OCI-LY1 (cell line): ENCODE results near the gene PKDCC.

Experiments
- H2AFZ ChIP-seq: fragments of 200-600 bp; sonication (generic), shearing (Covaris generic); 2 replicates; pipeline ENCODE4 v1.6.0; 2014; ENCODE audit warnings: antibody characterized with exemption, mild to moderate bottlenecking, low read length
- H3F3A ChIP-seq: fragments of 200-600 bp; sonication (generic), shearing (Covaris generic); 2 replicates; pipeline ENCODE4 v1.6.0; 2014; ENCODE audit warnings: mild to moderate bottlenecking, antibody characterized with exemption, low read length, moderate library complexity; ENCODE audit not compliant: insufficient read depth
- H3K27ac ChIP-seq: fragments of 200-600 bp; sonication (generic); 2 replicates; pipeline ENCODE4 v1.5.1; 2014; ENCODE audit warnings: low read length, mixed run types, mild to moderate bottlenecking, low read depth; ENCODE audit not compliant: poor library complexity, severe bottlenecking
- H3K27me3 ChIP-seq: fragments of 200-600 bp; sonication (generic); 2 replicates; pipeline ENCODE4 v1.6.0; 2014; ENCODE audit warnings: antibody characterized with exemption, mild to moderate bottlenecking, low read length, moderate library complexity; ENCODE audit not compliant: insufficient read depth
- H3K36me3 ChIP-seq: fragments of 200-600 bp; sonication (generic); 2 replicates; pipeline ENCODE4 v1.6.1; 2014; ENCODE audit warnings: mild to moderate bottlenecking, antibody characterized with exemption, low read length, moderate library complexity, mixed read lengths; ENCODE audit not compliant: insufficient read depth
- H3K4me1 ChIP-seq: fragments of 200-600 bp; sonication (generic); 2 replicates; pipeline ENCODE4 v1.5.1; 2014; ENCODE audit warnings: mild to moderate bottlenecking, low read length, moderate library complexity; ENCODE audit not compliant: insufficient read depth, severe bottlenecking
- H3K4me2 ChIP-seq: fragments of 200-600 bp; sonication (generic), shearing (Covaris generic); 2 replicates; pipeline ENCODE4 v1.6.1; 2014; ENCODE audit warnings: low read length
- H3K4me3 ChIP-seq: fragments of 200-600 bp; sonication (generic); 2 replicates; pipeline ENCODE4 v1.5.1; 2014; ENCODE audit warnings: low read length, low read depth, mild to moderate bottlenecking, mixed read lengths; ENCODE audit not compliant: poor library complexity, severe bottlenecking
- H3K79me2 ChIP-seq: fragments of 200-600 bp; shearing (Covaris generic); 2 replicates; pipeline ENCODE4 v1.6.1; 2016; ENCODE audit warnings: mixed run types, low read length, mixed read lengths; ENCODE audit not compliant: insufficient read depth
- H3K9ac ChIP-seq: fragments of 200-600 bp; sonication (generic), shearing (Covaris generic); 2 replicates; pipeline ENCODE4 v1.6.1; 2014; ENCODE audit warnings: mild to moderate bottlenecking, low read length, mixed read lengths
- H3K9me2 ChIP-seq: fragments of 200-600 bp; sonication (generic), shearing (Covaris generic); 2 replicates; pipeline ENCODE4 v1.6.1; 2014; ENCODE audit warnings: low read depth, mild to moderate bottlenecking, low read length, mixed read lengths
- H3K9me3 ChIP-seq: fragments of 200-600 bp; shearing (Covaris generic); 2 replicates; pipeline ENCODE4 v1.6.1; 2014; ENCODE audit warnings: low read length, mixed read lengths
- H4K20me1 ChIP-seq: fragments of 200-600 bp; sonication (generic), shearing (Covaris generic); 2 replicates; pipeline ENCODE4 v1.6.0; 2016; ENCODE audit warnings: mild to moderate bottlenecking, low read length; ENCODE audit not compliant: insufficient read depth
- EZH2 ChIP-seq: fragments of 200-600 bp; sonication (generic), shearing (Covaris generic); IDR thresholded peaks from 2 replicates; pipeline ENCODE4 v1.8.0; 2017; ENCODE audit warnings: borderline replicate concordance, mixed run types, mild to moderate bottlenecking, antibody characterized with exemption, low read length, moderate library complexity, mixed read lengths
- TF ChIP-seq, protein P1 (sequence below): fragments of 200-600 bp; sonication (generic), shearing (Covaris generic); IDR thresholded peaks from 2 replicates; pipeline ENCODE4 v1.5.1; 2017; ENCODE audit warnings: mild to moderate bottlenecking, antibody characterized with exemption, low read length, moderate library complexity, mixed read lengths

Gene PKDCC

DNA sequence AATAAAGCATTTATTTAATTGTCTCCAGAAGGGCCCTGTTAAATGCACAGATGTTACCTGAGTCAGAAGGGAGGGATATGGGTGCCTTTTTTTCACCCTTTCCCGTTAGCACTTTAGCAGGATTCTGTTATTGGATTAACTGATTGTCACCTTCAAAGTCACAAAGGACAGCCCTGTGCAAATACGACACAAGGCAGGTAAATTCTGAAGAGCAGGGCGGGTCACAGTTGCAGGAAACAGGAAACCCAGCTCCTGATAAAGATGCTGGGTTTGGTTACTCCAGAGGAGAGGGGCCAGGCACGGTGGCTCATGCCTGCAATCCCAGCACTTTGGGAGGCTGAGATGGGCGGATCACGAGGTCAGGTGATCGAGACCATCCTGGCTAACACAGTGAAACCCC lies 11.4 kb upstream of the PKDCC start:
- no peaks in the 10 kb centered on the region for H3F3A ChIP-seq
- H3K36me3 ChIP-seq = no peaks in the 10 kb centered on the region
- no peaks in the 10 kb centered on the region for H4K20me1 ChIP-seq
- no peak overlapping the region for H2AFZ ChIP-seq
- no peak overlapping the region for H3K4me2 ChIP-seq
- no peaks in the 10 kb centered on the region for H3K9me3 ChIP-seq
- TF ChIP-seq EZH2 = no peak
- TF ChIP-seq, protein P1, sequence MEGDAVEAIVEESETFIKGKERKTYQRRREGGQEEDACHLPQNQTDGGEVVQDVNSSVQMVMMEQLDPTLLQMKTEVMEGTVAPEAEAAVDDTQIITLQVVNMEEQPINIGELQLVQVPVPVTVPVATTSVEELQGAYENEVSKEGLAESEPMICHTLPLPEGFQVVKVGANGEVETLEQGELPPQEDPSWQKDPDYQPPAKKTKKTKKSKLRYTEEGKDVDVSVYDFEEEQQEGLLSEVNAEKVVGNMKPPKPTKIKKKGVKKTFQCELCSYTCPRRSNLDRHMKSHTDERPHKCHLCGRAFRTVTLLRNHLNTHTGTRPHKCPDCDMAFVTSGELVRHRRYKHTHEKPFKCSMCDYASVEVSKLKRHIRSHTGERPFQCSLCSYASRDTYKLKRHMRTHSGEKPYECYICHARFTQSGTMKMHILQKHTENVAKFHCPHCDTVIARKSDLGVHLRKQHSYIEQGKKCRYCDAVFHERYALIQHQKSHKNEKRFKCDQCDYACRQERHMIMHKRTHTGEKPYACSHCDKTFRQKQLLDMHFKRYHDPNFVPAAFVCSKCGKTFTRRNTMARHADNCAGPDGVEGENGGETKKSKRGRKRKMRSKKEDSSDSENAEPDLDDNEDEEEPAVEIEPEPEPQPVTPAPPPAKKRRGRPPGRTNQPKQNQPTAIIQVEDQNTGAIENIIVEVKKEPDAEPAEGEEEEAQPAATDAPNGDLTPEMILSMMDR = no peak
- no peak overlapping the region for H3K27ac ChIP-seq
- no peak overlapping the region for H3K9ac ChIP-seq
- no peak overlapping the region for H3K4me3 ChIP-seq
- H3K79me2 ChIP-seq = no peaks in the 10 kb centered on the region
- H3K4me1 ChIP-seq = no peaks in the 10 kb centered on the region
- no peaks in the 10 kb centered on the region for H3K27me3 ChIP-seq
- no peaks in the 10 kb centered on the region for H3K9me2 ChIP-seq

DNA sequence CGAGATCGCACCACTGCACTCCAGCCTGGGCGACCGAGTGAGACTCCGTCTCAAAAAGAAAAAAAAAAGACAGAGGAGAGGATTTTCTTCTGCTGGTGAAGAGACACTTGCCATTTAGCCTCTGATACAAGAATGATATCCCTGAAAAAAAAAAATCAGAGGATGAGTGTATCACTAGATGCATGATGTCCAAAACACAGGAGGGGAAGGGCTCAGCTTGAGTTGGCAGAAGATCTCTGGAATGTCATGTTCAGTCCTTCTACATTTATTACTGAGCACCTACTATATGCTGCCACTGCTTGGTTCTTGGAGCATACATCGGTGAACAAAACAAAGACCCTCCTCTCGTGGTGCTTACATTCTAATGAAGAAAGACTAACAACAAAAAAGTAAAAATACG lies 10.9 kb upstream of the PKDCC start:
- Histone ChIP-seq H3K79me2 (no peaks in the 10 kb centered on the region), H4K20me1 (no peaks in the 10 kb centered on the region), H3K27ac (no peak overlapping the region), H3K27me3 (no peaks in the 10 kb centered on the region), H3K4me1 (no peaks in the 10 kb centered on the region), H2AFZ (no peak overlapping the region), H3F3A (no peaks in the 10 kb centered on the region), H3K9me2 (no peaks in the 10 kb centered on the region), H3K4me2 (no peak overlapping the region), H3K9ac (no peak overlapping the region), H3K4me3 (no peak overlapping the region), H3K36me3 (no peaks in the 10 kb centered on the region), H3K9me3 (no peaks in the 10 kb centered on the region)
- TF ChIP-seq, protein P1 = no peak
- TF ChIP-seq EZH2 = no peak

DNA sequence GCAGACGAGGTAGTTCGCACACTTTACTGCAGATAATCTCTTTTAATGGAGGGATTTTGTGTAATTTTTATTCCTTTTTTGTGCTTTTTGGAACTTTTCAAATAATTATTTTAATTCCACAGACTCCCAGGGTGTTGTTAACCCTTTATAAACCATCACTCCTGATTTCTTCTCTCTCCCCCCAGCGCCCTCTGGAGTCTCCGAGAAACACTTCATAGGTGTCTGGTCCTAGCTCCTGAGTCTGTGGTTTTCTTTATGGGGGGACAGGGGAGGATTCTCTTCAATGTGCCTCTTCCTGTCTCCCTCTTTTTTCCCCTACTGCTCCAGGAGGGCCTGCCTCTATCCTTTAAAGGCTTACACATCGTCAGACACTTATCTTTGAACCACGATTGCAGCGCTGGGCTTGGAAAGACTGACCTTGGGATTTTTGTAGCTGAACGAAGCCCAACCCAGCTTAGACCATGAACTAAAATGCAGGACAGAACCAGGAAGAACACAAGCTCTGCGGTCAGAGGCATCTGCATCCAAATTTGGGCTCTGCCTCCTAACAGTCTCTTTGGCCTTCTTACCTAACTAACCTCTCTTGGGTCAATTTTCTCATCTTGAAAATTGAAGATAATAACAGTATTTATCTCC lies 7.1 kb upstream of the PKDCC start:
- H3K9ac ChIP-seq = no peak overlapping the region
- no peak for TF ChIP-seq EZH2
- TF ChIP-seq, protein P1 = no peak
- no peak overlapping the region for H3K27ac ChIP-seq

More for the DNA sequence above, 7.1 kb upstream of the PKDCC start:
- Histone ChIP-seq H3K79me2 (no peaks in the 10 kb centered on the region), H3K4me1 (no peaks in the 10 kb centered on the region), H3K36me3 (no peaks in the 10 kb centered on the region), H3F3A (no peaks in the 10 kb centered on the region), H3K27me3 (no peaks in the 10 kb centered on the region), H3K4me2 (no peak overlapping the region), H3K9me2 (no peaks in the 10 kb centered on the region), H3K9me3 (no peaks in the 10 kb centered on the region), H2AFZ (no peak overlapping the region), H3K4me3 (no peak overlapping the region), H4K20me1 (no peaks in the 10 kb centered on the region)
